ENCODE measurements around the gene TBX5. TPM values are rescaled to one million over a fixed set of nuclear protein-coding genes. Genes with fewer than 3 reads are reported as not detected.

The TBX5 gene
- total and polyA plus RNA-seq, 12 donors = 0.07 to 0.27 (median 0.14) TPM; not detected in 8

DNA sequence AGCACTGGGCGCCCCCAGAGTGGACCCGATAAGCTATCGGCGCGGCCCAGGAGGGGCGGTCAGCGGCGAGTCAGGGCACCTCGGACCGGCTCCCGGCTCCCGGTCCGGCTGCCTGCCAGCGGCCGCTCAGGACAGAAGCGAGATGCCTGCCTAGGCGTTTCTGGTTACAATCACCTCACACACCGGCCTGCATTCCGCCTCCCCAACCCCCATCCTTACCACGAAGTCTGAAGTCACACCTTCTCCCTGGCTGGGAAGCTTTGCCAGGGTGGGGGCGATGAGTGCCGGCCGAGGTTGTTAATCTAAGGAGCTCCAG is 42.6 kb upstream of the TBX5 start:
- Histone ChIP-seq H3K27me3 (peaks cover 68% of the 10 kb centered on the region), H3K4me1 (replicated peaks in 1 of 2) (no peaks in the 10 kb centered on the region), H3K4me3 (no peak overlapping the region), H3K36me3 (replicated peaks in 1 of 2) (no peaks in the 10 kb centered on the region), H3K27ac (no peak overlapping the region), H3K9me3 (replicated peaks in 1 of 3) (no peaks in the 10 kb centered on the region)
- DNase-seq = no peak
- no peak for TF ChIP-seq POLR2A (IDR thresholded peaks at IDR 0.05)
- TF ChIP-seq, protein P1, sequence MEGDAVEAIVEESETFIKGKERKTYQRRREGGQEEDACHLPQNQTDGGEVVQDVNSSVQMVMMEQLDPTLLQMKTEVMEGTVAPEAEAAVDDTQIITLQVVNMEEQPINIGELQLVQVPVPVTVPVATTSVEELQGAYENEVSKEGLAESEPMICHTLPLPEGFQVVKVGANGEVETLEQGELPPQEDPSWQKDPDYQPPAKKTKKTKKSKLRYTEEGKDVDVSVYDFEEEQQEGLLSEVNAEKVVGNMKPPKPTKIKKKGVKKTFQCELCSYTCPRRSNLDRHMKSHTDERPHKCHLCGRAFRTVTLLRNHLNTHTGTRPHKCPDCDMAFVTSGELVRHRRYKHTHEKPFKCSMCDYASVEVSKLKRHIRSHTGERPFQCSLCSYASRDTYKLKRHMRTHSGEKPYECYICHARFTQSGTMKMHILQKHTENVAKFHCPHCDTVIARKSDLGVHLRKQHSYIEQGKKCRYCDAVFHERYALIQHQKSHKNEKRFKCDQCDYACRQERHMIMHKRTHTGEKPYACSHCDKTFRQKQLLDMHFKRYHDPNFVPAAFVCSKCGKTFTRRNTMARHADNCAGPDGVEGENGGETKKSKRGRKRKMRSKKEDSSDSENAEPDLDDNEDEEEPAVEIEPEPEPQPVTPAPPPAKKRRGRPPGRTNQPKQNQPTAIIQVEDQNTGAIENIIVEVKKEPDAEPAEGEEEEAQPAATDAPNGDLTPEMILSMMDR (IDR thresholded peaks at IDR 0.05) = no peak
- WGBS, 4 donors = 0 to 1% (median 1%) methylated on average over 2 to 23 of the region's 23 CpGs
- intact Hi-C loops (cut with DNase I) = no loop called here

DNA sequence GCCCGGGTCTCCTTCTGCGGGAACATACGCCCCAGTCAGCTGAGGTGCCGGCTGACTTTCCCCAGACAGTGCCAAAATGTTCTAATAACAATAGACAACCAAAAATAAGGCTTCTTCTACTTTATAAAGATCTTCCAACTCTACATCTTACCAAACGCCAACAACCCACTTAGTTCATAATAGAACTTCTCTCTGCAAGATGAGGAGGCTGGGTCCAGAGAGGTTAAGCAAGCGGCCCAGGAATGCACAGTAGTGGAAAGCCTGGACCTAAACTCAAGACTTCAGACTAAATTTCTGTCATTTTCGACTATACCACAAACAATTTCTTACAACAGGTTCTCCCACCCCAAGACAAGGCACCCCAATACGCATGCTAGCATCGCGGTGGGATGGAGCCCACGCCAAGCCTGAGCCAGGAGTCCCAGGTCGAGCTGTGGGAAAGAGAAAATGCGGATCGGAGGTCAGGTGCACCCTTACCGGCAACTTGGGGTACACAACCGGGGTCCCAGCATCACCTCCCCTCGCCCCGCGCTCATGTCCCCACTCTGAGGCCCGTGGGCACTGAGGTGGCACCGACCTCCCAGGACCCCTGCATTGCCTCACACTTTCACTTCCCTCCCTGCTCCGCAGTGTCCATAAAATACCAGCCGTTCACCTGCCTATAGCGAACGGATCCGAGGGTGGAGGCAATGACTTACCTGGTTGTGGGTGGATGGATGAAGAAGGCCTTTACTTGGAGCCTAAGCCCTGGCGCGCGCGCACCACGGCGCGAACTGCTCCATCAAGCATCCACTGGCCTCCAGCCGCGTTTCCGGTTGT is 42.1 kb upstream of the TBX5 start:
- 4 to 9% (median 5%) methylated on average over 5 to 36 of the region's 36 CpGs for WGBS, 4 donors
- Histone ChIP-seq H3K27me3 (peaks cover 71% of the 10 kb centered on the region), H3K36me3 (replicated peaks in 1 of 2) (no peaks in the 10 kb centered on the region), H3K9me3 (replicated peaks in 1 of 3) (no peaks in the 10 kb centered on the region), H3K4me3 (no peak overlapping the region), H3K27ac (no peak overlapping the region), H3K4me1 (replicated peaks in 1 of 2) (no peaks in the 10 kb centered on the region)
- TF ChIP-seq, protein P1 (IDR thresholded peaks at IDR 0.05) = no peak
- no peak for TF ChIP-seq POLR2A (IDR thresholded peaks at IDR 0.05)
- intact Hi-C loops (cut with DNase I) = no loop called here
- DNase-seq = no peak

DNA sequence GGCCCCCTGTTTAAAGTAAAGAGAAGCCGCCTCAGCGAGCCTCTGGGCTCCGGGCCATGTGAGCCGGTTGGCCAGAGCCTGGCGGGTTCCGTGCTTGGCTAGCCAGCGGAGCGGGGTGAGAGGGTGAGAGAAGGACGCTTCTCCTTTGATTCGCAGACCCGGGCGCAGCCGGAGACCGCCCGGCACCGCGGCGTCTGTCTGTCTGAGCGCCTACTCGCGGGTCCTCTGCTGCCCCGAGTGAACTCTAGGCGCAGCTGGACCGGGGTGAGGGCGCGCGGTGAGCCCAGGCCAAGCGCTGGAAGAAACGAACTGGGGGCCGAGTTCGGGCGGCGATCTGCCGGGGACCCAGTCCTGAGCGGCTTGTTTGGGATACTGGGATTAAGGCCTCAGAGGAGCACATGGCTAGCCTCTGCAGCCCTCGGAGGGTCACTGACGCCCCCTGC is 41.4 kb upstream of the TBX5 start:
- H3K27ac ChIP-seq = no peak overlapping the region
- intact Hi-C loops (cut with DNase I) = no loop called here
- no peaks in the 10 kb centered on the region for H3K4me1 ChIP-seq (replicated peaks in 1 of 2)
- no peak overlapping the region for H3K4me3 ChIP-seq
- 1 to 2% (median 1%) methylated on average over 8 to 37 of the region's 37 CpGs for WGBS, 4 donors
- peaks cover 69% of the 10 kb centered on the region for H3K27me3 ChIP-seq
- H3K36me3 ChIP-seq (replicated peaks in 1 of 2) = no peaks in the 10 kb centered on the region
- DNase-seq = no peak
- TF ChIP-seq POLR2A (IDR thresholded peaks at IDR 0.05) = no peak
- TF ChIP-seq, protein P1 (IDR thresholded peaks at IDR 0.05) = no peak
- no peaks in the 10 kb centered on the region for H3K9me3 ChIP-seq (replicated peaks in 1 of 3)

DNA sequence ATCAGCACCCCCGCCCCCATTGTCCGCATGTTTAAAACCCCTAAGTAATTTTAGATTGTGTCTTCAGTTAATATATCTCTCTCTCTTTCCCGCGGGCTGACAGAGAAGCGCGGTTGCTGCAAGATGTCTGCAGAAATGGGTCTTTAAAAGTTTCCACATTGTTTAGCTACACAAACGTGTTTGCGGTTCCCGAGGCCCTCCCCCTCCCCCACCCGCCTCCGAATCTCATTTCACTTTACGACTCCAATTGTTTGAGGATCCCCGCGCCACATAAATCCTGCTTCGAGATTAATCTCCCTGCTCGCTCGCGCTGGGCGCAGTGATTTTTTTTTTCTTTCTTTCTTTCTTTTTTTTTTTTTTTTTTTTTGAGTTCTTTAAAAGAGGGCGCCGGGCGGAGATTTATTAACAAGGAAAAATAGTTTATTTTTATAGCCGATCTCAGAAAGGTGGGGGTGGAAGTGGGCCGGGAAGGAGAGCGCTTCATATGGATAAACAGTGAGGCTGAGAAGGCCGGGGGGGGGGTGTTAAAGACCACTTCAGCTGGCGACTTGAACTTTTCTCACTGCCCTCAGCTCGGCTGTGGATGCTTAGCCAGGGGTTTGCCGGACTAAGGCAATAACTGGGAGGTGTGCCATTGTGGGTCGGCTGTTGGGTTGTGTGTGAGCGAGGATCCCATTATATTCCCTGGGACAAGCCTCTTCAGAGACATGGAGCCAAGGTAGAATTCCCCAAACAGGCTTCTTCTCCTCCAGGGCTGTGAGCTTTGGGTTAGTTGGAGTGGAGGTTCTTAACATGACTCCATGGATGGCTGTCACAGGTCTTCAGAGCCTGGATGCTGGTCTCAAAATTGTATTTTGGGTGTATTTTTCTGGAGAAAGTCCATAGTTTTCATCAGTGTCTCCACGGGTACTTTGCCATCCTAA is 39.7 kb upstream of the TBX5 start:
- intact Hi-C loops (cut with DNase I) = no loop called here
- no peak overlapping the region for H3K4me3 ChIP-seq
- DNase-seq = no peak

More for the DNA sequence above, 39.7 kb upstream of the TBX5 start:
- H3K9me3 ChIP-seq (replicated peaks in 1 of 3) = no peaks in the 10 kb centered on the region
- no peak overlapping the region for H3K27ac ChIP-seq
- no peaks in the 10 kb centered on the region for H3K4me1 ChIP-seq (replicated peaks in 1 of 2)
- TF ChIP-seq POLR2A (IDR thresholded peaks at IDR 0.05) = no peak
- TF ChIP-seq, protein P1 (IDR thresholded peaks at IDR 0.05) = no peak
- H3K36me3 ChIP-seq (replicated peaks in 1 of 2) = no peaks in the 10 kb centered on the region
- 3 to 5% (median 4%) methylated on average over 31 to 32 of the region's 32 CpGs for WGBS, 4 donors
- H3K27me3 ChIP-seq = peaks cover 83% of the 10 kb centered on the region
